Limb (tissue), 2 donors: ENCODE results near the gene SPTLC2.

Experiments used
- DNase-seq, 2 donors: peaks; one replicate each; pipeline ENCODE4 v3.0.0-alpha.2; 2016; ENCODE audit errors: extremely low spot score in 2 of 2

The SPTLC2 gene

DNA sequence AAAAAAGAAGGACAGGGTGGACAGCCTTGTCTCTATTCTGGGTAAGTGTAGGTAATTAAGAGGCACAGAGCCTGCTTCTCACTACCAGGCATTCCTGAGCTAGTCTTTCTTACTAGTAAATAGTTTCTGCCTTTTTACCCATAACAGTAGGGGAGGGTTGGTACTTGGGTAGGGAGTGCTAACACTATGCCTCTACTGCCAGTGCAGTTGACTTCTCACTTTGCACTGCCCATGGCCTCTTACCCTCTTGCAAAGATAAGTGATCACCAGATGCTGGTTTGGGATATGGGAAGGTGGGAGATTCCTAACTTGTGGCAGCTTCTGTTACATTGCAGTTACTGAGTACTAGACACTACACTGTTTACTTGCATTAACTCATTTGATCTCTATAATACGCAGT is 146.9 kb downstream of the SPTLC2 start:
- no peak for DNase-seq

GRCh38 chr14:77469067-77469505 is 147.4 kb downstream of the SPTLC2 start:
- DNase-seq = no peak

DNA sequence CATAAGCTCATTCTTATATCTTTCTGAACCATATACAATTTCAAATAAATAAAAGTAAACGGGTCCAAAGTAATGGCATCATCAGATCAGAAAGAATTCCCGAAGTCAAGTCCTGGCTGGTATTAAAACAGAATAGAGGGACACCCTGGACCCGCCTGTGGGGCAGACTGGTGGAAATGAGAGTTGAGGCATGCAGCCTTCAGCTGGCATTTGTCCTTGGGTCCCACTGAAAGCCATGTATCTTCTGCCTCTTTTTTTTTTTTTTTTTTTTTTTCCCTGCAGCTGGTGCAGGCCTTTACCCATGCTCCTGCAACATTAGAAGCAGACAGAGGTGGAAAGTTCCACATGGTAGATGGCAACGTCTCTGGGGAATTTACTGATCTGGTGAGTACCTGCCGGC is 148.6 kb downstream of the SPTLC2 start:
- no peak for DNase-seq

DNA sequence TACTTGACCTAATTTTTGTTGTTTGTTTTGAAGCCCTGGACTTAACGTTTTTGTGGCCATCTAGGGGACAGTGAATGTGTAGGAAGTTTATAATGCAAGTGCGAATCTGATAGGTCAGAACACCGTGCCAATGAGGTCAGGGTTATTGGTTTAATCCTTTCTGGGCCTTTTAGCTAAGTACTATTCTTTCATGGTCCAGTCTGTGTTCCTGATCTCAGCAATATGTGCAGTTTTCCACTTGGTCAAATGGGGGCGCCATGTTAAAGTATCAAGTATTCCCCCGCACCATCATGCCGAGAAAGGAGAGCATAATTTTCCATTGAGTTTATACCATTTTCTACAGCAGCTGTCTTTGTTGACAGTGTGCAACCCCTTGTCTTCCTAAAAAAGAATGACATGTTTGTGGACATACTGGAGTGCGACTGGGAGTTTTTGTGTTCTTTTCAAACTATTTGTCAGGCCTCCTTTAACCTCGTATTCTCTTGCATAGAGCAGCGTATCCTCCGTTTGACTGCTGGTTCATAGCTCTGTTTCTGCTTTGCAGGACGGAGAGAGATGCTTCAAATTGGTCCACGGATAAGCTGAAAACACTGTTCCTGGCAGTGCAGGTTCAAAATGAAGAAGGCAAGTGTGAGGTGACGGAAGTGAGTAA is 157.2 kb downstream of the SPTLC2 start:
- DNase-seq = peak; percentile 37 to 57

DNA sequence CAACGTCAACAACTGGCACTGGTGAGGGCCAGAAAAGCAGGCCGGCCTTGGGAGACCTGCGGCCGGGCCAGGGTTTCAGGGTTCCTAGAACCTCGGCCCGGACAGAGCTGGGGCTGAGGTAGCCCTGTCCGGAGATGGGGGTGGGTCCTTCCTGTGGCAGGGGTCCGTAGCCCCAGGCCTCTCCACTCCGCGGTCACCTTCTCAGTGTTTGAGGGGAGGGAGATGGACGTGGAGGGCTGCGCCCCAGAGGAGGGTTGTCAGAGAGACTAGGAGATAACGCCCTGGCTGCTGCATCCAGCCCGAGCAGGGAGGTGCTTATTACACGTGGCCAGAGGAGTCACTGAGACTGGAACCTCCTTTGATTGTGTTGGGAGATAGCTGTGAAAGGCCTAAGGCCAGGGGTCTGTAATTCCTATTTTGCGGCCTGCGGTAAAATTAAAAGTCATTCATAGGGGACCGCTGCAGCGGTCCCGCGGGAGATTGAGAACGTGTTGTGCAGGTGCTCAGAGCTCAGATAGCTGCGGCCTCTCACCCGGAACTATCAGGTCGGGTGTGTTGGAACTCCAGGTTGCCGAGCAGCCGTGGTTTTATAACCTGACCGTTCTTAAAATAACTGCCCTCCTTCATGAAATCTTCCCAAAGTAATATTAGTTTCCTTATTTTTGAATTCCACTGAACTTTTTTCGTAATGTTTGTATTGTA is 158.0 kb downstream of the SPTLC2 start:
- DNase-seq = no peak

DNA sequence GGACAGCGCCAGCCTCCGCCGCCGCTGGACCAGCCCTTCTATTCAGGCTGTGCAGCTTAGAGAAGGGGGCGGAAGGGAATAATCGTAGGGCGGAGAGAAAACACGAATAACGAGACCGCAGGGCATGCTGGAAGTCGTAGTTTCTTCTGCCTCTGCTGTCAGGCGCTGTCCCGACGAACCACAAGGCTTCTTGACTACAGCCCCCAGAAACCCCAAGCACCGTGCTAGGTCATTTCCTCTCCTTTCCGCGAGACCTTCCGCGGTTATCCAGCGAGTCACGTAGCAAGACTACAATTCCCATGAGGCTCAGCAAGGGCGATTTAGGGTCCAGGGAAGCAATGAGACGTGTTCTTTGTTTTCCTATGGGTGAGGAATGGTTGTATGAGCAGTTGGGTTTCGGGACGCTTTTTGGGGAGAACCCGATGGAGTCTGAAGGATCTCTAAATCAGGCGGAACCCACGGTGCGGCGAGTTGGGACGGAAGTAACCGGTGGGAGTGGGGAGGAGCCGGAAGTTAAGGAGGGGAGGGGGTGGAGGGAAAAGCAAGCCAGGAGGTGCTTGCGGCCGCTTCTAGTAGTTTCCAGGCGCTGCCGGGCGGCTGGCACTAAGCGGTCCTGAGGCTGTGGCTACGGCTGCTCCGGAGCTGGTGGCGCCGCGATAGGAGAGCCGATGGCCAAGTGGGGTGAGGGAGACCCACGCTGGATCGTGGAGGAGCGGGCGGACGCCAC is 158.8 kb downstream of the SPTLC2 start, which contains the start of the genes AHSA1 and VIPAS39:
TSS of gene AHSA1 (plus strand) at position 572 of the 727 bp plus-strand sequence. CDS start at position 669, 97 bp downstream.
TSS of gene VIPAS39 (minus strand) at position 80 of the 727 bp plus-strand sequence. CDS start 3,499 bp downstream, outside the sequence.
- peak; percentile 95 to 100 for DNase-seq

- DNase-seq = no peak
Observed at GRCh38 chr14:77457115-77457521, 159.3 kb downstream of the SPTLC2 start.
